ENCODE data around the gene KIAA0825. TPM values are rescaled to one million over a fixed set of nuclear protein-coding genes. Genes with fewer than 3 reads are reported as not detected.
A peak's percentile ranks its signal among the peaks of the same experiment; 100 is the strongest.

The KIAA0825 gene, protein sequence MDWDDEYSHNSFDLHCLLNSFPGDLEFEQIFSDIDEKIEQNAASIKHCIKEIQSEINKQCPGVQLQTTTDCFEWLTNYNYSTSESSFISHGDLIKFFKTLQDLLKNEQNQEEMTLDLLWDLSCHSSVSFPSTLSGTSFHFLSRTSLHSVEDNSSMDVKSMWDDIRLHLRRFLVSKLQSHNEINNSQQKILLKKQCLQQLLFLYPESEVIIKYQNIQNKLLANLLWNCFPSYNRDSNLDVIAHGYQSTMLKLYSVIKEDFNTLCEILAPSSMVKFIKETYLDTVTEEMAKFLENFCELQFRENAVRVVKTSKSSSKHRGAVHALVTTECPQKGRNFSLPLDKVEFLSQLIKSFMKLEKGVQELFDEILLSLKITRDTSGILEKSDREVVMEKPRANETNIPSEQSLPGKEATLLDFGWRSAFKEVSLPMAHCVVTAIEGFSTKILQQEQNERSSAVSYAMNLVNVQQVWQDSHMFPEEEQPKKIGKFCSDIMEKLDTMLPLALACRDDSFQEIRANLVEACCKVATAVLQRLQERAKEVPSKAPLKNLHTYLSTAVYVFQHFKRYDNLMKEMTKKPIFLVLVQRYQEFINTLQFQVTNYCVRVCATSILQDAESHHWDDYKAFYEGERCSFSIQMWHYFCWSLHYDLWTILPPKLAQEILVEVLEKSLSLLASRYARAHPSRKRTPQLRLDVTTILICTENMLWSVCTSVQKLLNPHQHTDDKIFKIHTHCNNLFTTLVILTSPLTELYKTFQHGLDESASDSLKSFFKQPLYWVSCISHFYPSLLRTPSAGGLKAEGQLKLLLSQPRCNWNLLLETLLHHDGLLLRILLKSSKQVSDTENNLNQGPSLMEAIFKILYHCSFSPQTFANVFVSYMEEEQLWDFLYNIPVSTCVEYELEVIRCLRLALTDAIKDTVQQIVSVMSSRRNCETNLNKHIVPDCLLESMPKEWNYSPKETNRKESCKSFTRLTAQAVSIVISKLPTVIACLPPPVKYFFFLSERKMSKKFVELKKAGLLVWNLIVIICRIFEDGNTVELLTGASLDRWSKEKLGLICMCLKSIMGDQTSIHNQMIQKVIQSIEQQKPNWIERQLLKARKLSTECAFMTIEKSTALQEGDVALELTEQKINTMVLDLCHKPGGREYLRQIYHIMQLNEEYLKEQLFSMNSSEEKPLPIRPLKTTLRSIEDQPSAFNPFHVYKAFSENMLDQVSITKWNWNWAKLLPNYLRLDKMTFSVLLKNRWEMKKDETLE (N-terminal part only)
- total RNA-seq (2021): 1.3 to 1.6 TPM (median 1.5 TPM) in 3 replicates
- Bru-seq, nascent RNA: percentile 88 among the genes with signal in this experiment
- long read RNA-seq, experiment 1, partial matches to known transcripts: 0 of 24 reads
- long read RNA-seq, experiment 1, other reads (novel, unspliced or antisense): 23 of 24 reads
- long read RNA-seq, experiment 2, partial matches to known transcripts: 0 of 6 reads
- long read RNA-seq, experiment 2, other reads (novel, unspliced or antisense): 5 of 6 reads
- long read RNA-seq, experiment 3, partial matches to known transcripts: 1 of 7 reads
- long read RNA-seq, experiment 3, other reads (novel, unspliced or antisense): 5 of 7 reads

DNA sequence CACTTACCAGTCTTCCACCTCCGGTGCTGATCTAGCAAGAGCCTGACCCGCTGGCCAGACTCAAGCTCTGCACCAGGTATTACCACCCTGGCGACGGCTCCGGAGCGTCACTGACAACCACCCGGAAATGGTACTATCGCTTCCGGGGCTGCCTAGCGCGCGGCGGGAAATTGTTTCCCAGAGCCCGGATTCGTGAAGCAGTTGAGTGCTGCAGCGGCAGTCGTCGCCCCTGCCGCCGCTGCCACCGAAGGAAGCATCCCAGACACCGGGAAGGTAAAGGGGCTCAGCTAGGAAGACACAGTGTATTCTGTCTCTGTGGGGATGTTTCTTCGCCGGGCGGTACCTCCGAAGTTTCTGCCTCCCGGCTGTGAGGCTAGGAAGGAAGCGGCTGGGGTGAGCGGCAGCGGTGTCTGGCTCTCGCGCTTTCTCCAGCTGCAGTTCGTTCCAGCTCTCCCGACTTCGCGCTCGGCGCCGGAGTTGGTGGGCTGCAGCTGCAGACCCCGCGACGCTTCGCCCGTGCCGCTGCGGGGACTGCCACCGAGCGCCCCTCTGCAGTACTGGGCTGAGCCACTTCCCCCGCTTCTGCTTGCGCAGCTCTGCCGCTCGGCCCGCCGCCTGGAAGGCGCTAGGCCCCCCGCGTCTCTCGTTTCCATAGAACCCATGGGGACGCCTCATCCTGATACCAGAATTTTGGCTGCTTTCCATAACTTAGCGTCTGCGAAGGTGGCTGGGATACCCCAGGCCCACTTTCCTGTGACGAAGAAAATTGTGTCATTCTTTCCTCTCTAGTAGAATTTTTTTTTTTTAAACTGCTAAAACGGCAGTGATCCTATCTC is at the start of gene KIAA0825, which contains the start of gene SLF1:
Gene KIAA0825 (minus strand): TSS at position 112 of the 836 bp plus-strand sequence. CDS start 81,478 bp downstream, outside the sequence.
Gene SLF1 (plus strand): TSS at position 177 of the 836 bp plus-strand sequence. CDS start 10,142 bp downstream, outside the sequence.
- ATAC-seq: peak; percentile 95
- Mint-ChIP-seq H3K36me3 (no peaks in the 10 kb centered on the region), H3K4me3 (peak within 1 kb of the TSS; percentile 93), H3K27me3 (ENCODE audit: low read depth) (no peaks in the 10 kb centered on the region), H3K9me3 (no peaks in the 10 kb centered on the region), H3K27ac (peak within 1 kb of the TSS; percentile 97), H3K4me1 (peaks cover 39% of the 10 kb centered on the region)
- ChIA-PET POLR2A (interaction anchor here (0.7 kb wide), 1 partner anchor 11 kb away, joined by 3 read pairs; no protein-coding TSS in a partner anchor), CTCF (interaction anchor here (0.8 to 1.5 kb wide), 4 partner anchors 11 to 193 kb away, joined by 3 to 4 read pairs (median 4); no protein-coding TSS in a partner anchor)
- DNase-seq (ENCODE audit: low spot score): peak; percentile 91
- TF ChIP-seq EMX1 (CRISPR knock-in tag; IDR thresholded peaks at IDR 0.05) (no peak), ETV6 (CRISPR knock-in tag; IDR thresholded peaks at IDR 0.05) (peak; percentile 81), PRRX2 (CRISPR knock-in tag; IDR thresholded peaks at IDR 0.05) (no peak), ZNF532 (CRISPR knock-in tag; IDR thresholded peaks at IDR 0.05; ENCODE audit: borderline replicate concordance) (no peak), ZNF416 (CRISPR knock-in tag; IDR thresholded peaks at IDR 0.05) (no peak), E2F4 (CRISPR knock-in tag; IDR thresholded peaks at IDR 0.05; ENCODE audit: borderline replicate concordance, low read depth) (peak; percentile 98), STAT6 (CRISPR knock-in tag; conservative IDR thresholded peaks at IDR 0.05; ENCODE audit: low read depth) (no peak), GTF2I (CRISPR knock-in tag; conservative IDR thresholded peaks at IDR 0.05) (no peak)
- TF ChIP-seq, protein P1, sequence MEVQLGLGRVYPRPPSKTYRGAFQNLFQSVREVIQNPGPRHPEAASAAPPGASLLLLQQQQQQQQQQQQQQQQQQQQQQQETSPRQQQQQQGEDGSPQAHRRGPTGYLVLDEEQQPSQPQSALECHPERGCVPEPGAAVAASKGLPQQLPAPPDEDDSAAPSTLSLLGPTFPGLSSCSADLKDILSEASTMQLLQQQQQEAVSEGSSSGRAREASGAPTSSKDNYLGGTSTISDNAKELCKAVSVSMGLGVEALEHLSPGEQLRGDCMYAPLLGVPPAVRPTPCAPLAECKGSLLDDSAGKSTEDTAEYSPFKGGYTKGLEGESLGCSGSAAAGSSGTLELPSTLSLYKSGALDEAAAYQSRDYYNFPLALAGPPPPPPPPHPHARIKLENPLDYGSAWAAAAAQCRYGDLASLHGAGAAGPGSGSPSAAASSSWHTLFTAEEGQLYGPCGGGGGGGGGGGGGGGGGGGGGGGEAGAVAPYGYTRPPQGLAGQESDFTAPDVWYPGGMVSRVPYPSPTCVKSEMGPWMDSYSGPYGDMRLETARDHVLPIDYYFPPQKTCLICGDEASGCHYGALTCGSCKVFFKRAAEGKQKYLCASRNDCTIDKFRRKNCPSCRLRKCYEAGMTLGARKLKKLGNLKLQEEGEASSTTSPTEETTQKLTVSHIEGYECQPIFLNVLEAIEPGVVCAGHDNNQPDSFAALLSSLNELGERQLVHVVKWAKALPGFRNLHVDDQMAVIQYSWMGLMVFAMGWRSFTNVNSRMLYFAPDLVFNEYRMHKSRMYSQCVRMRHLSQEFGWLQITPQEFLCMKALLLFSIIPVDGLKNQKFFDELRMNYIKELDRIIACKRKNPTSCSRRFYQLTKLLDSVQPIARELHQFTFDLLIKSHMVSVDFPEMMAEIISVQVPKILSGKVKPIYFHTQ (CRISPR knock-in tag; IDR thresholded peaks at IDR 0.05): no peak
- TF ChIP-seq, protein P2, sequence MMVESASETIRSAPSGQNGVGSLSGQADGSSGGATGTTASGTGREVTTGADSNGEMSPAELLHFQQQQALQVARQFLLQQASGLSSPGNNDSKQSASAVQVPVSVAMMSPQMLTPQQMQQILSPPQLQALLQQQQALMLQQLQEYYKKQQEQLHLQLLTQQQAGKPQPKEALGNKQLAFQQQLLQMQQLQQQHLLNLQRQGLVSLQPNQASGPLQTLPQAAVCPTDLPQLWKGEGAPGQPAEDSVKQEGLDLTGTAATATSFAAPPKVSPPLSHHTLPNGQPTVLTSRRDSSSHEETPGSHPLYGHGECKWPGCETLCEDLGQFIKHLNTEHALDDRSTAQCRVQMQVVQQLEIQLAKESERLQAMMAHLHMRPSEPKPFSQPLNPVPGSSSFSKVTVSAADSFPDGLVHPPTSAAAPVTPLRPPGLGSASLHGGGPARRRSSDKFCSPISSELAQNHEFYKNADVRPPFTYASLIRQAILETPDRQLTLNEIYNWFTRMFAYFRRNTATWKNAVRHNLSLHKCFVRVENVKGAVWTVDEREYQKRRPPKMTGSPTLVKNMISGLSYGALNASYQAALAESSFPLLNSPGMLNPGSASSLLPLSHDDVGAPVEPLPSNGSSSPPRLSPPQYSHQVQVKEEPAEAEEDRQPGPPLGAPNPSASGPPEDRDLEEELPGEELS (CRISPR knock-in tag; IDR thresholded peaks at IDR 0.05): peak; percentile 38; the same call in 1 of the 2 replicates
- TF ChIP-seq, protein P3, sequence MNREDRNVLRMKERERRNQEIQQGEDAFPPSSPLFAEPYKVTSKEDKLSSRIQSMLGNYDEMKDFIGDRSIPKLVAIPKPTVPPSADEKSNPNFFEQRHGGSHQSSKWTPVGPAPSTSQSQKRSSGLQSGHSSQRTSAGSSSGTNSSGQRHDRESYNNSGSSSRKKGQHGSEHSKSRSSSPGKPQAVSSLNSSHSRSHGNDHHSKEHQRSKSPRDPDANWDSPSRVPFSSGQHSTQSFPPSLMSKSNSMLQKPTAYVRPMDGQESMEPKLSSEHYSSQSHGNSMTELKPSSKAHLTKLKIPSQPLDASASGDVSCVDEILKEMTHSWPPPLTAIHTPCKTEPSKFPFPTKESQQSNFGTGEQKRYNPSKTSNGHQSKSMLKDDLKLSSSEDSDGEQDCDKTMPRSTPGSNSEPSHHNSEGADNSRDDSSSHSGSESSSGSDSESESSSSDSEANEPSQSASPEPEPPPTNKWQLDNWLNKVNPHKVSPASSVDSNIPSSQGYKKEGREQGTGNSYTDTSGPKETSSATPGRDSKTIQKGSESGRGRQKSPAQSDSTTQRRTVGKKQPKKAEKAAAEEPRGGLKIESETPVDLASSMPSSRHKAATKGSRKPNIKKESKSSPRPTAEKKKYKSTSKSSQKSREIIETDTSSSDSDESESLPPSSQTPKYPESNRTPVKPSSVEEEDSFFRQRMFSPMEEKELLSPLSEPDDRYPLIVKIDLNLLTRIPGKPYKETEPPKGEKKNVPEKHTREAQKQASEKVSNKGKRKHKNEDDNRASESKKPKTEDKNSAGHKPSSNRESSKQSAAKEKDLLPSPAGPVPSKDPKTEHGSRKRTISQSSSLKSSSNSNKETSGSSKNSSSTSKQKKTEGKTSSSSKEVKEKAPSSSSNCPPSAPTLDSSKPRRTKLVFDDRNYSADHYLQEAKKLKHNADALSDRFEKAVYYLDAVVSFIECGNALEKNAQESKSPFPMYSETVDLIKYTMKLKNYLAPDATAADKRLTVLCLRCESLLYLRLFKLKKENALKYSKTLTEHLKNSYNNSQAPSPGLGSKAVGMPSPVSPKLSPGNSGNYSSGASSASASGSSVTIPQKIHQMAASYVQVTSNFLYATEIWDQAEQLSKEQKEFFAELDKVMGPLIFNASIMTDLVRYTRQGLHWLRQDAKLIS (CRISPR knock-in tag; IDR thresholded peaks at IDR 0.05; ENCODE audit: borderline replicate concordance): no peak
